Heart right ventricle (tissue), 16 donors: ENCODE data around the gene ZCCHC8. TPM values are rescaled to one million over a fixed set of nuclear protein-coding genes. Genes with fewer than 3 reads are reported as not detected.
A peak's percentile ranks its signal among the peaks of the same experiment; 100 is the strongest.

Experiments used
- ATAC-seq, 8 donors: fragments of 200-7000 bp; cut with Tn5 transposase; one replicate each; pipeline ENCODE4 v1.9.1; 2020; ENCODE audit warnings: mild to moderate bottlenecking in 8 of 8, moderate library complexity in 8 of 8, moderate number of reproducible peaks in 1 of 8
- DNase-seq, 2 donors: peaks; one replicate each; pipeline ENCODE4 v3.0.0-alpha.2; 2020
- H3K27ac ChIP-seq, 10 donors: fragments of 200-600 bp; sonication (generic) in 2 of 10; one replicate each; pipeline versions ENCODE4 v1.5.0 to v1.8.0; 2020 to 2022; ENCODE audit warnings: mild to moderate bottlenecking in 3 of 10
- H3K27me3 ChIP-seq, 7 donors: fragments of 200-600 bp; one replicate each; pipeline ENCODE4 v1.8.0; 2021 to 2022; ENCODE audit warnings: mild to moderate bottlenecking in 2 of 7
- H3K36me3 ChIP-seq, 9 donors: fragments of 200-600 bp; sonication (generic) in 1 of 9; one replicate each; pipeline versions ENCODE4 v1.5.0 to v1.8.0; 2020 to 2022; ENCODE audit warnings: mild to moderate bottlenecking in 2 of 9
- H3K4me1 ChIP-seq, 9 donors: fragments of 200-600 bp; sonication (generic) in 1 of 9; one replicate each; pipeline versions ENCODE4 v1.5.0 to v1.8.0; 2020 to 2022; ENCODE audit warnings: mild to moderate bottlenecking in 4 of 9
- H3K4me3 ChIP-seq, 10 donors: fragments of 200-600 bp; sonication (generic) in 2 of 10; one replicate each; pipeline versions ENCODE4 v1.5.0 to v1.8.0; 2020 to 2022; ENCODE audit warnings: mild to moderate bottlenecking in 7 of 10, moderate library complexity in 2 of 10
- H3K9me3 ChIP-seq, 11 donors: fragments of 200-600 bp in 10 of 11; sonication (generic) in 2 of 11; one replicate each; pipeline versions ENCODE4 v1.5.0 to v1.8.0; 2013 to 2022; ENCODE audit warnings: mild to moderate bottlenecking in 2 of 11, control low read depth in 1 of 11, moderate library complexity in 1 of 11
- WGBS, 2 donors: extraction: QIAGEN DNeasy Blood & Tissue Kit; methylation state at CpG; one replicate each; pipeline ENCODE4 v1.1.7; 2013; ENCODE audit warnings: inconsistent platforms in 1 of 2; 5-methylcytosine and 5-hydroxymethylcytosine counted together
- intact Hi-C, 10 donors: fragments of 100-400 bp; cut with DNase I; formaldehyde crosslinking; loops; one replicate each; pipeline versions ENCODE4 v1.11.1 to v1.14.2; 2022
- polyA plus RNA-seq, 2 donors: library from polyadenylated mRNA; stranded (reverse); fragments of 200-250 nt; gene quantifications; one replicate each; pipeline ENCODE4 v1.2.3, GENCODE V29; 2013
- total RNA-seq, 10 donors: library from RNA; stranded (reverse); fragmentation: NEBNext Ultra II Directional in 3 of 10; extraction: Animal tissue kit (Norgen Biotek cat#: 25700) in 3 of 10; gene quantifications; one replicate each; pipeline versions ENCODE4 v1.2.1 to v1.2.4, GENCODE V29; 2021 to 2023
- TF ChIP-seq, protein P1 (sequence below), 9 donors: fragments of 200-600 bp; sonication (generic) in 2 of 9; IDR thresholded peaks; one replicate each; pipeline versions ENCODE4 v1.5.0 to v1.8.0; 2021 to 2022; ENCODE audit warnings: antibody characterized with exemption in 9 of 9, mild to moderate bottlenecking in 5 of 9, moderate library complexity in 1 of 9
- donor health status: Arrhythmogenic right ventricular cardiomyopathy.
- donor health status: ischemic (EF 13 %, LVEDD 7.1; RV severe dilation, severe dysfunction).
- donor health status: healthy with polysubstance abuse.
- donor health status: DM: no; HTN: yes; CAD: no.
- donor health status: DM: no; HTN: no; CAD: no.
- donor health status: ischemic (EF 25% LVEDD 6.9; RV normal size, moderate dysfunction).
- donor health status: ischemic (EF 25% LVEDD 5.7; RV mildly dilated, moderate dysfunction).
- donor health status: healthy.
- donor health status: DM: yes; HTN: yes; CAD: no.
- donor health status: Ischemic cardiomyopathy.
- donor health status: ischemic (EF 35%, LVEDD 5.7; RV mildly dilated, moderate dysfunction).
- donor health status: nonischemic (EF 11% LVEDD 7.7; RV severe dilation, severe dysfunction).
- donor health status: DM: yes; HTN: yes; CAD: no.
- donor health status: PGD.
- donor health status: ischemic (EF 29% LVEDD 5.4; RV normal size, mild dysfunction).
- donor health status: nonischemic (EF 23%, LVEDD 6.1; RV moderate dilation, normal function).

Gene ZCCHC8
- total and polyA plus RNA-seq, 12 donors, result 7.5 to 29.6 (median 9.2) TPM

DNA sequence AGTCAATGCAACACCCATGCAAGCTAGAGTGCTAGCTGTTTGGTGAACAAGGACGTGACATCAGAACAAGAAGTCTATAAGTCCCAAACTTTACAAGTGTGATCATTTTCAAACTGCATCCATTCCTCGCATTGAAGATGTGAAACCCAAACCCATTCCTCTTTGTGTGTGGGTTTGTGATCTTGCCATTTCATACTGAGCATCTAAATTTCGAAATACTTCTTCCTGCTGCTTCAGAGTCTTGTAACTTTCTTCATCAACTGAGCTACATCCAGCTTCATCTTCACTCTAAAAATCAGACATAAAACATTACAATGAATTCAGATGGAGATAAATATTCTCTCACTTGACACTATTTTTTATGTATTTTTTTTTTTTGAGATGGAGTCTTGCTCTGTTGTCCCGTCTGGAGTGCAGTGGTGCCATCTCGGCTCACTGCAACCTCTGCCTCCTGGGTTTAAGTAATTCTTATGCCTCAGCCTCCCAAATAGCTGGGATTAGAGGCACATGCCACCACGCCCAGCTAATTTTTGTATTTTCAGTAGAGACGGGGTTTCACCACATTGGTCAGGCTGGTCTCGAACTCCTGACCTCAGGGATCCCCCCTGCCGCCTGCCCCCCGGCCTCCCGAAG is 4.8 kb upstream of the ZCCHC8 start:
- 84 to 91% methylated on average over 11 of the region's 11 CpGs for WGBS, 2 donors
- no peak overlapping the region for H3K27ac ChIP-seq
- intact Hi-C loops, result loop anchor here in 1 of 10 donors (2.0 kb wide), 1 partner anchor 17 kb away; no protein-coding TSS in a partner anchor

DNA sequence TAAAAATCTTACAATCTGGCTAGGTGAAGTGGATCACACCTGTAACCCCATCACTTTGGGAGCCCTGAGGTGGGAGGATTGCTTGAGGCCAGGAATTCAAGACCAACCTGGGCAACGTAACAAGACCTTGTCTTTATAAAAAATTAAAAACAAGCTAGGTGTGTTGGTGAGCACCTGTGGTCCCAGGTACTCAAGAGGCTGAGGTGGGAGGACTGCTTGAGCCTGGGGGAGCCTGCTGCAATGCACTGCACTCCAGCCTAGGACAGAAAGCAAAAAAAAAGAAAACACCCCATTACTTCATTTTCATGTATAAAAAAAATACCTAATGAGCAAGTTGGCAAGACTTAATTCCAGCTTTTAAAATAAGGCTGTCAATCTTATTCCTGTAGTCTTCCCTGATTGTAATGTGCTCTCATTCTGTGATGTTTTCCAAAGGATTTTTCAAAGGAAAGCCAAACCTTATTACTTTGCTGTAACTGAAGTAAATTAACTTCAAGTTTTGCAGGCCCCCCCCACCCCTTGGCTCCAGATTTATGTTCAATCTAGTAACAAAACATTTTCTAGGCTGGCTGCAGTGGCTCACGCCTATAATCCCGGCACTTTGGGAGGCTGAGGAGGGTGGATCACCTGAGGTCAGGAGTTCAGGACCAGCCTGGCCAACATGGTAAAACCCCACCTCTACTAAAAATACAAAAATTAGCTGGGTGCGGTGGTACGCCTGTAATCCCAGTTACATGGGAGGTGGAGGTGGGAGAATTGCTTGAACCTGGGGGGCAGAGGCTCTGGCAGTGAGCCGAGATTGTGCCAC is 3.3 kb upstream of the ZCCHC8 start:
- TF ChIP-seq, protein P1, sequence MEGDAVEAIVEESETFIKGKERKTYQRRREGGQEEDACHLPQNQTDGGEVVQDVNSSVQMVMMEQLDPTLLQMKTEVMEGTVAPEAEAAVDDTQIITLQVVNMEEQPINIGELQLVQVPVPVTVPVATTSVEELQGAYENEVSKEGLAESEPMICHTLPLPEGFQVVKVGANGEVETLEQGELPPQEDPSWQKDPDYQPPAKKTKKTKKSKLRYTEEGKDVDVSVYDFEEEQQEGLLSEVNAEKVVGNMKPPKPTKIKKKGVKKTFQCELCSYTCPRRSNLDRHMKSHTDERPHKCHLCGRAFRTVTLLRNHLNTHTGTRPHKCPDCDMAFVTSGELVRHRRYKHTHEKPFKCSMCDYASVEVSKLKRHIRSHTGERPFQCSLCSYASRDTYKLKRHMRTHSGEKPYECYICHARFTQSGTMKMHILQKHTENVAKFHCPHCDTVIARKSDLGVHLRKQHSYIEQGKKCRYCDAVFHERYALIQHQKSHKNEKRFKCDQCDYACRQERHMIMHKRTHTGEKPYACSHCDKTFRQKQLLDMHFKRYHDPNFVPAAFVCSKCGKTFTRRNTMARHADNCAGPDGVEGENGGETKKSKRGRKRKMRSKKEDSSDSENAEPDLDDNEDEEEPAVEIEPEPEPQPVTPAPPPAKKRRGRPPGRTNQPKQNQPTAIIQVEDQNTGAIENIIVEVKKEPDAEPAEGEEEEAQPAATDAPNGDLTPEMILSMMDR (IDR thresholded peaks at IDR 0.05), result no peak
- ATAC-seq (no peak), DNase-seq (no peak)
- intact Hi-C loops, result loop anchor here in 1 of 10 donors (2.0 kb wide), 1 partner anchor 19 kb away; no protein-coding TSS in a partner anchor
- Histone ChIP-seq H3K4me1 (peaks cover 8 to 28% (median 15%) of the 10 kb centered on the region in 9 donors), H3K36me3 (peaks cover 0 to 69% (median 55%) of the 10 kb centered on the region in 9 donors), H3K9me3 (no peaks in the 10 kb centered on the region), H3K4me3 (no peak overlapping the region), H3K27ac (no peak overlapping the region), H3K27me3 (no peaks in the 10 kb centered on the region)
- WGBS, 2 donors, result 78 to 84% methylated on average over 6 of the region's 6 CpGs

More for the DNA sequence above, 4.8 kb upstream of the ZCCHC8 start:
- no peaks in the 10 kb centered on the region for H3K27me3 ChIP-seq
- H3K4me1 ChIP-seq, result peaks cover 3 to 18% (median 7%) of the 10 kb centered on the region in 9 donors
- TF ChIP-seq, protein P1 (IDR thresholded peaks at IDR 0.05), result no peak
- no peak for ATAC-seq
- DNase-seq, result no peak
- H3K9me3 ChIP-seq, result no peaks in the 10 kb centered on the region
- H3K4me3 ChIP-seq, result no peak overlapping the region
- H3K36me3 ChIP-seq, result peaks cover 5 to 84% (median 71%) of the 10 kb centered on the region in 9 donors

DNA sequence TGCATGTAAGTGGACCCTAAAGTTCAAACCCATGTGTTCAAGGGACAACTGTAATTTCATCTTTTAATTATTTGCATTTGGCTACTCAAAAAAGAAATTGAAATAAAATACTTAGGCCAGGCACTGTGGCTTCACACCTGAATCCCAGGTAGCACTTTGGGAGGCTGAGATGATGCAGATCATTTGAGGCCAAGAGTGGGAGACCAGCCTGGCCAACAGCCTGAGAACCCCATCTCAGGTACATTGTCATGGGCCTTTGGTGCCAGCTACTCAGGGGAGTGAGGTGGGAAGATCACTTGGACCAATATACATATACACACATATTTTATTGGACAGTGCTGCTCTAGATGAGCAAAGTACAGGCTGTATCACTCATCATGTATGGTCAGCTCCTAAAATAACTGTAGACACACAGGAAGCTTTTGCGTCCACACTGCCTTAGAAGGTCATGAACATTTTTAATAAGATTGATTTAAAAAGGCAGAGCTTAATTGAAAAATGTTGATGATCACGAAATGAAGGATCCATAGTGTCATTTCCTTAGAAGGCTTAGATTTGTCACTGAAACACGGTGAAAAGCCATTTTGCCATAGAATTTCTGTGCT is 2.5 kb upstream of the ZCCHC8 start:
- TF ChIP-seq, protein P1 (IDR thresholded peaks at IDR 0.05), result no peak
- H3K36me3 ChIP-seq, result peaks cover 0 to 61% (median 49%) of the 10 kb centered on the region in 9 donors
- no peak for DNase-seq
- H3K27me3 ChIP-seq, result no peaks in the 10 kb centered on the region
- intact Hi-C loops, result no loop called here
- ATAC-seq, result no peak
- no peak overlapping the region for H3K4me3 ChIP-seq
- WGBS, 2 donors, result 79 to 85% methylated on average over 3 of the region's 3 CpGs
- H3K9me3 ChIP-seq, result no peaks in the 10 kb centered on the region
- H3K4me1 ChIP-seq, result peaks cover 8 to 33% (median 20%) of the 10 kb centered on the region in 9 donors
- H3K27ac ChIP-seq, result no peak overlapping the region

DNA sequence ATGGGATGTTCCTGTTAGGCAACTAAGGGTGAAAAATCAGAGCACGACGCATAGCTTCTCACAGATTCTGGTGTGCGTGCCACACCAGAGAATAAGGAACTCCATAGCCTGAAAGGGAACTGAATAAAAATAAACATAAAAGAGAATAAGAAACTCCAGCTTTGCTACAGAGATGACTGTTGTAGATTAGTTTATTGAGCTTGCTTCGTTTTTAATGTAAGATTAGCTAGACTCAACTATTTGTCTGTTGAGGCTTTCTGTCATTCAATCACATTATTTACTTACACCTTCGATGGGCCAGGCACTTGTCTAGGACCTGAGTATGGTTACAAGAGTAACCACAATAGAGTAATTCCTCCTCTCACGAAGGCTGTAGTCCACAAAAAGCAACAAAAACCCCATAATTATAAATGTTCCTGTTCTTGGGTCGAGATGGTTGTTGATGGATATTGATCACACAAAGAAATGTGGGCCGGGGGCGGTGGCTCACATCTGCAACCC is 807 bp upstream of the ZCCHC8 start:
- 83 to 84% methylated on average over 9 of the region's 9 CpGs for WGBS, 2 donors
- peaks cover 10 to 47% (median 27%) of the 10 kb centered on the region in 9 donors for H3K4me1 ChIP-seq
- H3K9me3 ChIP-seq, result no peaks in the 10 kb centered on the region
- peak overlapping the region in 8 of 10 donors; percentile 66 to 98 (median 75) for H3K4me3 ChIP-seq
- peaks cover 0 to 58% (median 32%) of the 10 kb centered on the region in 9 donors for H3K36me3 ChIP-seq
- intact Hi-C loops, result loop anchor here in 1 of 10 donors (1.0 kb wide), 1 partner anchor 24 kb away; no protein-coding TSS in a partner anchor
- H3K27ac ChIP-seq, result peak overlapping the region in 9 of 10 donors; percentile 92 to 100 (median 97)
- H3K27me3 ChIP-seq, result no peaks in the 10 kb centered on the region
- ATAC-seq, result no peak
- TF ChIP-seq, protein P1 (IDR thresholded peaks at IDR 0.05), result no peak
- DNase-seq, result no peak
